Activated CD8-positive, alpha-beta memory T cell treated with anti-CD3 and anti-CD28 coated beads, Interleukin-2, amount 50 U/mL, for 24 hours (primary cell): ENCODE data around the gene LRRC73.
"Not testable (repeated sequence)": the region's sequence is repeated elsewhere in the genome, so short reads cannot be mapped to it uniquely, and the experiment has no call there.

Experiments
- DNase-seq: peaks from one replicate; pipeline ENCODE4 v3.0.0-alpha.2; 2020; ENCODE audit errors: extremely low read depth

Gene LRRC73

GRCh38 chr6:43464337-43464736 is 45.8 kb downstream of the LRRC73 start:
- DNase-seq = no peak

DNA sequence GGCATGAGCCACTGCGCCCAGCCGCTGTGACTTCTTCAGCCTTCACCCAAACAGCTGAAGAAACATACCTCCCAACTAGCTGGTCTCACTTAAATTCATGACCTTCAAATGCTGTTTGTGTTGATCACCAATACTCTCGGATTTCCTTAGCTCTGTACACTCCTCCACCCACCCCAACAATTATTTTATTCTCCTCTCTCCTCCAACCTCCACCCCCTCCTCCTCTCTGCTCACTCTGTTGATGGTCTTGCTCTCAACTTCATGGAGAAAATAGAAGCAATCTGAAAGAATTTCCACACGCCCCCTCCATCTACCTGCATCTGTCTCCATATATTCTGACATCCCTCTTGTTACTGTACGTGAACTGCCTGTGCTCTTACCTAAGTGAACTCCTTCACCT is 48.2 kb downstream of the LRRC73 start:
- no peak for DNase-seq

- DNase-seq = no peak
These were observed 50.1 kb downstream of the LRRC73 start for GRCh38 chr6:43460032-43460431.

- DNase-seq = no peak
These were observed 50.6 kb downstream of the LRRC73 start for GRCh38 chr6:43459535-43459934.

GRCh38 chr6:43458154-43458553 is 52.0 kb downstream of the LRRC73 start:
- not testable (repeated sequence) for DNase-seq

- no peak for DNase-seq
These were observed 52.5 kb downstream of the LRRC73 start for GRCh38 chr6:43457643-43458042.
